Esophagus squamous epithelium (tissue), 4 donors: ENCODE data around the gene TPO.

Experiments
- CTCF ChIP-seq, 6 experiments: fragments of 450-650 bp in 4 of 6; fragments of 200-600 bp in 2 of 6; sonication (generic) in 2 of 6; IDR thresholded peaks; one replicate each; pipeline ENCODE4 v1.5.1; 2016 to 2019; ENCODE audit warnings: antibody characterized with exemption in 6 of 6, mild to moderate bottlenecking in 4 of 6, moderate library complexity in 4 of 6
- POLR2A ChIP-seq, 4 donors: fragments of 450-650 bp; IDR thresholded peaks; one replicate each; pipeline ENCODE4 v1.6.1; 2017; ENCODE audit warnings: antibody characterized with exemption in 4 of 4, mild to moderate bottlenecking in 4 of 4, moderate library complexity in 3 of 4

DNA sequence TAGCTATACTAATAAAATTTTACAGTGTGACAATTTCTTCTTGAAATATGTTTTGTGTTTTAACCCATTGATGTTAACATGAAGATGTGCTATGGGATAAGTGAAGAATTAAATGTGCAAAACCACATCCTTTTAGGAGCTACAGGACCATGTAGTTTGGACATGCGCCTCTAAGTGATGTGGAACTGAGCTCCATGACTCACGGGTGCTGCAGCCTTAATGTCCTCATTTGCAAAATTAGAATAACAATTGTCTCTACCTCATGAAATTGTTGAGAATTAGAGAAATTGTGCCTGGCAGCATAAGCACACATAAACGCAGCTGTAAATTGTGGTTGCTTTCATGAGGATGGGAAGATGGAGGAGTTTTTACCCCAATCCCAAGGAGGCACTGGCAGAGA, 31.6 kb upstream of the TPO start:
- TF ChIP-seq CTCF (IDR thresholded peaks at IDR 0.05) (no peak), POLR2A (IDR thresholded peaks at IDR 0.05) (no peak)
